H1 (cell line): ENCODE measurements around the gene SIK3. TPM values are rescaled to one million over a fixed set of nuclear protein-coding genes. Genes with fewer than 3 reads are reported as not detected.

Experiments
- CTBP2 ChIP-seq: IDR thresholded peaks from 2 replicates; pipeline ENCODE4 v1.7.0; 2011; ENCODE audit warnings: borderline replicate concordance, mild to moderate bottlenecking, moderate library complexity, mixed read lengths, low read length; ENCODE audit not compliant: insufficient read depth, insufficient read length
- JUN ChIP-seq: IDR thresholded peaks from 2 replicates; pipeline ENCODE4 v1.6.1; 2011; ENCODE audit warnings: low read depth, mild to moderate bottlenecking, improper control_type of control experiment, low read length
- KDM4A ChIP-seq: IDR thresholded peaks from one replicate; pipeline ENCODE4 v1.7.1; 2012; ENCODE audit warnings: low read depth, mild to moderate bottlenecking, moderate library complexity, low read length, inconsistent platforms; ENCODE audit not compliant: severe bottlenecking
- TAF1 ChIP-seq: IDR thresholded peaks from 2 replicates; pipeline ENCODE4 v1.6.1; 2011; ENCODE audit warnings: mild to moderate bottlenecking, low read depth, low read length
- polyA plus RNA-seq, 7 experiments: library from polyadenylated mRNA; depleted of rRNA in 3 of 7; stranded (reverse) in 5 of 7; unstranded in 2 of 7; fragments of >200 nt in 5 of 7; fragments of 200-250 nt in 2 of 7; gene quantifications; 1 replicate in 5 of 7; 2 replicates in 1 of 7; 4 replicates in 1 of 7; pipeline versions ENCODE4 v1.2.1 to v1.2.3, GENCODE V29; 2011 to 2013; ENCODE audit warnings: missing spikeins in 2 of 7, mixed read lengths in 2 of 7
- total RNA-seq: library from RNA; stranded (reverse); fragmentation: NEBNext Ultra II Directional; extraction: Animal tissue kit (Norgen Biotek cat#: 25700); gene quantifications from 2 replicates; pipeline ENCODE4 v1.2.1, GENCODE V29; 2021

The SIK3 gene
- total and polyA plus RNA-seq, 2 of the 8 experiments (the other 6 are each of a cell fraction or from before 2014, with no cell fraction given) = 19.9 to 32.1 TPM

DNA sequence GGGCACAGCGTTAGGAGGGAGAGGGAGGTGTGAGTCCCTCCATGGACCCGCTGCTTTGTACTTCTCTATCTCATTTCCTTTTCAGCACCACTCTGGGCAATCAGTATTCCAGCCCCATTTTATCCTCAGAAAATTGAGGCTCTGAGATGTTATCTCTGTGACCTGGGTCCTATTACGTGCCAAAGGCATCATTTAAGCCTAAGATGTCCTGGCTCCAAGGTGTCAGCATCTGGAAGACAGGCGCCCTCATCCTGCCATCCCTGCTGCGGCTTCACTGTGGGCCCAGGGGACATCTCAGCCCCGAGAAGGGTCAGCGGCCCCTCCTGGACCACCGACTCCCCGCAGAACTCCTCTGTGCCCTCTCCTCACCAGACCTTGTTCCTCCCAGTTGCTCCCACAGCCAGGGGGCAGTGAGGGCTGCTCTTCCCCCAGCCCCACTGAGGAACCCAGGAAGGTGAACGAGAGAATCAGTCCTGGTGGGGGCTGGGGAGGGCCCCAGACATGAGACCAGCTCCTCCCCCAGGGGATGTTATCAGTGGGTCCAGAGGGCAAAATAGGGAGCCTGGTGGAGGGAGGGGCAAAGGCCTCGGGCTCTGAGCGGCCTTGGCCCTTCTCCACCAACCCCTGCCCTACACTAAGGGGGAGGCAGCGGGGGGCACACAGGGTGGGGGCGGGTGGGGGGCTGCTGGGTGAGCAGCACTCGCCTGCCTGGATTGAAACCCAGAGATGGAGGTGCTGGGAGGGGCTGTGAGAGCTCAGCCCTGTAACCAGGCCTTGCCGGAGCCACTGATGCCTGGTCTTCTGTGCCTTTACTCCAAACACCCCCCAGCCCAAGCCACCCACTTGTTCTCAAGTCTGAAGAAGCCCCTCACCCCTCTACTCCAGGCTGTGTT is 269.4 kb downstream of the SIK3 start (continued):
- TF ChIP-seq JUN (no peak), CTBP2 (no peak), TAF1 (no peak), KDM4A (no peak)
